Activated CD4-positive, alpha-beta T cell treated with anti-CD3 and anti-CD28 coated beads, Interleukin-2, amount 50 U/mL, for 16 hours (primary cell): ENCODE results near the gene GABBR2.
A peak's percentile ranks its signal among the peaks of the same experiment; 100 is the strongest.
"Not testable (repeated sequence)": the region's sequence is repeated elsewhere in the genome, so short reads cannot be mapped to it uniquely, and the experiment has no call there.

Experiments used
- DNase-seq: peaks from one replicate; pipeline ENCODE4 v3.0.0-alpha.2; 2020

The GABBR2 gene

DNA sequence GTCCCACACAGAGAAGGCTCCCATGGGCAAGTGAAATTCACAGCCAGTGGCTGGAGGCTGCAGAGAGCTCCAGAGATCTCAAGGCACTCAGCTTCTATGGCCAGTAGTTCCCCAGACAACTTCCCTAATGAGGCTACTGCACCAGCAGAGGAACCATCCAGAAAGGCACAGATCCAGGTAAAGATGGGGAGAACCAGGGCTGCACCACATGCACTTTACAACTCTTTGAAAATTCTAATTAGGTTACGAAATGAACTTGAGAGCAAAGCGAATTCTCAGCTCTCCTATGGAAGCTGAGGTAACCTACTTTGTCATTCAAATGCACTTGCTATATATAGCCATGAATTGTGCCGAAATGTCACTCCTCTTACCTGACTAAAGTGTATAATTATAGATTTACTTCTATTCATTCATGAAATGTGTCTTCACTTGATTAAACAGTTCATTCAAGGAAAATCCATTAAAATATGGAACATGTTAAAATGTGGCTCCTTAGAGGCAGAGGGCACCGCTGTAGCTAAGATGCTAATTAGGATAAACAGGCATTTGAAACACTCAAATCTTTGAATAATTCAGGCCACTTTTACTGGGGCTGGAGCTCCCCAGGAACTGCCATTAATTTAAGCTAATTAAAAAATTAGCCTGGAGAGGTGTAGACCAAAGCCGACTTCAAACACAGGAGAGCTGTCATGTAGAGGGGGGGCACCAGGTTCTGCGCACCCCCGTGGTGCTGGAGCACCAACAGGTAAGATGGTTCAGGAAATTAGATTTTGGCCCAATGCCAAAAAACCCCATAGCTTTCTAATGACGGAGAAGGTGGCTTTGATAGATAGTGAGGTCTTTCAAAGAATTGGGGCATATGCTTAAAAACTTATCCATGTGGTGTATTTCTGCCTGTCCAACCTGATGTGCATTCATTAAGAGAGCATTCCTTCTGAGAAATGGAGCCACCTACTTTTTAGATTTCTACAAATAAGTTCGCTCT, 204.1 kb downstream of the GABBR2 start:
- DNase-seq, result no peak

DNA sequence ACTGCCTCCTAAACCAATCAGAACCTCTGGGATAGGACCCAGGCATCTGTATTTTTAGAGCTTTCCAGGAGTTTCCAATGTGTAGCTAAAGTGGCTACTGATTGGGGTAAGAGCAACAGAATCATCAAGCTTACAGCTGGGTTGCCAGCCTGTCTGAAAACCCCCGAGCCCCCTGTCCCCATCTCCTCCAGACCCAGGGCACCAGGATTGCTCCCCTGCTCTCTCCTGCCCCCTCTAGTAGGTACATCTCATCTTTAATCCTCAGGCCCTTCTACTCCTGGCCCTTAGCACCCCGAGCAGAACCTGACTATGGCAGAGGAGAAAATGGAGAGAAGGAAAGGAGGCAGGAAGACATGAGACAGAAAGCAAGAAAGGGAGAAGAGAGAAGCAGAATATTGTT, 204.9 kb downstream of the GABBR2 start:
- no peak for DNase-seq

DNA sequence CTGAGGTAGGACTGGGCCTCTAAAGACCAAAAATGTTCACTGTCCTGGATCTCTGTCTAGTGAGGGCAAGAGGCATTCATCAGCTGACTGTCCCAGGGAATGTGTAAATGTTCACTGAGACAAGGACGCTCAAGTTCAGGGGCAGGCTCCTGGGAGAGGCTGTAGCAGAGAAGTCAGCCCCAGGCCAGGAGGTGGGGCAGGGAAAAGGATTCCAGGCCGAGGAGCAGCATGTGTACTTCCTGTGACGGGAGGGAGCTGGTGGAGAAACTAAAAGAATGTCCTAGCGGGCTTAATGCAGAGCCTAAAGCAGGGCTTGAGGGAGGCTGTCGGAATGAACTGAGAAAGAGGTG, 205.8 kb downstream of the GABBR2 start:
- no peak for DNase-seq

DNA sequence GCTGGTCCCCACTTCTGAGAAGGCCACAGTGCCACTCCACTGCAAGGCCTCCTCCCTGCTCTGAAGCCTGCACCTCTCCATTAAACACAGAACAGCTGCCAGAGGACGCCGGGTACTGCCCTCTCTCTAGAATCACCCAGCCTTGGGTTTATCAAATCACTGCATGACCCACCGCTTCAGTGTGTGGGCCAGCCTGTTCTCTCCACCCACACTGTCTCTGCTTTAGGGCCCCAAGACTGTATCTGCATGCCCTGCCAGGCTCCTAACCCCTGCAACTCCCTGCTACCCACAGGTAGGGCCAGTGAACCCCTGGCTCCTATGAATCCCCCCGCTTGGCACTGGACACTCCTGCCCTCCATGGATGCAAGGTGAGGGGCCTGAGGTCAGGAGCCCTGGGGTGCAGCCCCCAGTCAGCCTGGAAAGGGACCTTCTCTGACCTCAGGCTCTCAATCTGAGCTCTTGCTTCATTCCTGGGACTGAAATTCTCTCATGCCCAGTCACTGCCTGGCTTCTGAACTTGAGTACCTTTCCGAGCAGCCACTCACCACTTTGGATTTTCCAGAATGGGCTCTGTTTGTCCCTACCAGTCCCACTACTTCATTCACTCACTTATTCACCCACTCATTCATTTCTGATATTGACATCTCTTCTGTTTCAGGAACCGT, 206.3 kb downstream of the GABBR2 start:
- no peak for DNase-seq

DNA sequence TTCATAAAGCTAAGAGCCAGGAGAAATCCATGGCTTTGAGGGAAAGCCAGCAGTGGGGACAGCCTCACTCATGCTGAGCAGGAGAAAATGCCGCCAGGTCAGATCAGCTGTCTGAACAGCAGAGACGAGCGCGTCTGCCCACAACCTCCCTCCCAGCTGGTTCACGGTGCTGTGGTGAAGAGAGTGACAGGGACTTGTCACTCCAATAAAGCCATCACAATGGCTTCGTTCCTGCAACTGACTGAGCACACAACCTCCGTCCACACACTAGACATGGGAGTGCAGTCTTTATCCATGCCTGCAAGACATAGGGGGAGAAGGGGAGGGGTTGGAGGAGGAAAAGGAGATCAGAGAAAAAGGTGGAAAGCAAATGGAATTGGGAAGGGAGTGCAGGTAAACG, 206.9 kb downstream of the GABBR2 start:
- DNase-seq, result no peak

DNA sequence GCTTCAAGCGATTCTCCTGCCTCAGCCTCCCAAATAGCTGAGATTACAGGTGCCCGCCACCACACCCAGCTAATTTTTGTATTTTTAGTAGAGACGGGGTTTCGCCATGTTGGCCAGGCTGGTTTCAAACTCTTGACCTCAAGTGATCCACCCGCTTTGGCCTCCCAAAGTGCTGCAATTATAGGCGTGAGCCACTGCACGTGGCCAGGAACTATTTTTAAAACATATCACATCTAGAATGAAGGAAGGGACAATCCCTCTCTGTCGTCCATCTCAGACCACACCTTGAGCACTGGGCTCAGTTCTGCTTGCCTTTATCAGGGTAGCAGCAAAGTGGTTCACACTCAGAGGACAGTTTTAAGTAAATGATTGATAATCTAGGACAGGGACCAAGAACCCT, 207.5 kb downstream of the GABBR2 start:
- not testable (repeated sequence) for DNase-seq

DNA sequence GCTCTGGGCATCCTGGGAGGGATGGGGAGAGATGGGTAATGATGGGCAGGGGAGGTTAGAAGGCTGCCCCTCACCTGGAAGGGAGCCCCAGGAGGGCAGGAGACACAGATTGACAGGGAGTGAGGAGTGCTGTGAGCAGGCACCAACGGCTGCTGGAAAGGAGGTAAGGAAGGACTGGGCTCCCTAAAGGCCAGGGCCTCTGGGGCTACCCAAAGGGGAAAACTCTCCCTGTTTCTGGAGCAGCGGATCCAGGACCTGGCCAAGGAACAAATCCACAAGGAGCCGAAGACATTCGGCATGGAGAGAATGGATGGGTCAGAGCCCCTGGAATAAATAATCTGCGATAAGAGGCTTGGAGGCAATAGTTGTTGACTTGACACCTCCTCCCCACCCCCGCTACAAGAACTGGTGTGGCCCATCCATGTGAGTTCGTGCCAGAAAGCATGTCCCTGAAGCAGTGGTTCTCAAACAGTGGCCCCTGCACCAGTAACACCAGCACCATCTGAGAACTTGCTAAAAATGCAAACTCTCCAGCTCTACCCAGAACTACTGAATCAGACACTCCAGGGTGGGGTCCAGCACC, 208.3 kb downstream of the GABBR2 start:
- no peak for DNase-seq

DNA sequence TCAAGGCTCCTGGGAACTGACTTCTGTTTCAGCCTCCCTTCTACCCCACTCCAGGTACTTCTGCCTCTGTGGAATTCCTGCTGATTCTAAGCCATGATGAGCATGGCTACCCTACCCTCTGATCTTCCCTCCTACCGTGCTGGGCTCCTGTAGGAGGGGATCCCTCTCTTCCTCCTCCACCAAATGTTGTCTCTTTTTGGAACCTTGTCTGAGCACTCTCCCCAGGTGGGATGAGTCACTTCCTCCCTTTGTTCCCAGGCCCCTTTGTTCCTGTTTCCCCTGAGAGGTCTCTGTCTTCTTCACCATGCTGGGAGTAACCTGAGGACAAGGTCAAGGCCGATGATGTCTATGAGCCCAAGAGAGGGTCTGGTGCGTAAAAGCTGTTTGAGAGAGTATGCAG, 213.2 kb downstream of the GABBR2 start:
- no peak for DNase-seq

DNA sequence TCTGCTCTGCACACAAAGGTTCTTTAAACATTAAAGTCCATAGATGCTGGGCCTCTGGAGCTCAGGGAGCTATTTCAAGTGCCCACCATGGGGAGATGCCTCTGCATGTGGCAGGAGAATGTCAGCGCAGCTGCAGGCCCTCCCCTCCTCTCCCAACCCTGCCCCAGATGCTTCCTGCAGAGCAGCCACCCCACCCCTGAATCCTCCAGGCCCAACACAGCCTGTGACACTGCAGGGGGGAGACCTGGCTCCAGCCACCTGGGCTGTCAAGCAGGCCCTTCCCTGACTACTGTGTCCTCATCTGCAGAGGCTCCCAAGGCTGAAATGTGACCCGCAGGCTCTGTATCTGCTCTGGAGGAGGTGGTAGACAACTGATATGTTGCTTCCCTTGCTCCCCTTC, 213.9 kb downstream of the GABBR2 start:
- DNase-seq, result no peak

DNA sequence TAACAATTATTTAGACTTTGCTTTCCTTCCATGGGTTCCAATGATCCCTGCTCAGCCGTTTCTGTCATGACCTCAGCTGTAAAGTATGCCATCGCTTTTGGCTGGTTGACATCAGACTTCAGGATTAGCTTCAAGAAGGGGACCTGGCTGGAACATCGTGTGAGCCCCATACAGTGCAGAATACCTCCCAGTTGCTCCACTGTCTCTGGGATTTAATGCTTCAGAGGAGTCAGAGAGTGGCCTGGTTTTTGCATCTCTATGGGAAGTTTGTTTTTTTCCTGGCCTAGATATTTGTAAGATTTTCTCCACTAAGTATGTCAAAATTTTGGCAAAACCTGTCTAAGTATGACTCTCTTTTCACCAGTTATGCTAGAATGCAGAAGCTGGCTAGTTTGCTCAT, 216.9 kb downstream of the GABBR2 start:
- DNase-seq, result no peak

DNA sequence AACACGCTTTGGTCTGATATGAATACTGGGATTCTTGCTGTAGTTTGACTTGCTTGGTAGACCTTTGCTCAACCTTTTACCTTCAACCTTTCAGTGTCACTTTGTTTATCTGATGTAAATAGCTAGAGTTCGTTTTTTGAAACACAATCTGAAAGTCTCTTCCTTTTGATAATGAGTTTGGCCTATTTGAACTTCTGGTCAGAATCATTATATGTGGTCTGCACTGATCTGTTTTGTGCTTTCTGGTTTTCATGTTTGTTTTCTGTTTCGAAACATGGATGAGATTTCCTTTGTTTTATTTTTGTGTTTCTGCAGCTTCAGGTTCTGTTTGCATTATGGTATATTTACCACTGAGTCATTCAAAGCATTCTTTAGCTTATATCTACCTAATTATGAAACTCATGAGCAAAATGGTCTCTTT, 217.5 kb downstream of the GABBR2 start:
- peak; percentile 32 for DNase-seq

DNA sequence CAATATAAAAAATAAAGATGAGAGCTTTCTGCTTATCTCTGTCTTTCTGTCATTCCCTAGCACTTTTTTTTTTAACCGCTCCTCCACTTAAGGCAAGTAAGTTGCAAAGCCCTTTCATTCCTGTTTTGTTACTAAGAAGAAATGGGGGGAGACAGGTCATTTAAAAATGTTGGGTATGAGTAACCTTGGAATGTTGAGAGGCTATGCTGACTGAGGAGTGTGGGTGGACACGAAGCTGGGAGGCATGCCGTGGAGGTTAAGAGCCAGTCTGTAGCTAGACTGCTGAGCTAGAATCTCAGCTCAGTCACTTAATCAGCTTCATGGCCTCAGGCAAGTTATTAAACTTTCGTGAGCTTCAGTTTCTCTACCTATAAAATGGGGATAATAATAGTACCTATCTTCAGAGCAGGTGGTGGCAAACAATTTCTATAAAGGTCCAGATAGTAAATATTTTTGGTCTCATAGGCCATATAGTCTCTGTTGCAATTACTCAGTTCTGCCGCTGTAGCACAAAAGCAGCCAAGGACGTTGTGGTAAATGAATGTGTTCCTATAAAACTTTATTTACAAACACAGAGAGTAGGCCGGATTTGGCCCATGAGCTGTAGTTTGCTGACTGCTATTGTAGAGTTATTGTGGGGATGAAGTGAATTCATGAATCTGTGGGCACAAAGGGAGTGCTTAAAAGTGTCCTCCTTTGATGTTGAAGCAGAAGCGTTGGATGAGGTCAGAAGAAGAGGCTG, 220.0 kb downstream of the GABBR2 start:
- DNase-seq, result no peak

DNA sequence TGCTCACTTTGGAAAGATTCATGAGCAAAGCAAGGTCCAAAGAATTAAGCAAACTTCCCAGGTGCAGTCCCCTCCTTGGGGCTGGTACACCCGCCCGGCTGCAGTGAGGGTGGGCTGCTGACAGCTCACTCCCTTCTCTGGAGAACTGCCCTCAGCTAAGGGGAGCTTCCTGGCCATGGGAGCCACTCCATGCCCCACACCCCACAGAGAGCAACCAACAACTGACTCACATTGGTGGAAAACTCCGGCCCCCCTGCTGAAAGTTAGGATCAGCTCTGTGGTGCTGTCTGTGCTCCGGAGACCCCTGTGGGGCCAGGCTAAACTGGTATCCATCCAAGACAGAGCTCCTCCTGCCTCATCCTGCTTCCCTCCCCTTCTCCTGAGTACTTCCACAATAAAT, 223.0 kb downstream of the GABBR2 start:
- DNase-seq, result no peak

DNA sequence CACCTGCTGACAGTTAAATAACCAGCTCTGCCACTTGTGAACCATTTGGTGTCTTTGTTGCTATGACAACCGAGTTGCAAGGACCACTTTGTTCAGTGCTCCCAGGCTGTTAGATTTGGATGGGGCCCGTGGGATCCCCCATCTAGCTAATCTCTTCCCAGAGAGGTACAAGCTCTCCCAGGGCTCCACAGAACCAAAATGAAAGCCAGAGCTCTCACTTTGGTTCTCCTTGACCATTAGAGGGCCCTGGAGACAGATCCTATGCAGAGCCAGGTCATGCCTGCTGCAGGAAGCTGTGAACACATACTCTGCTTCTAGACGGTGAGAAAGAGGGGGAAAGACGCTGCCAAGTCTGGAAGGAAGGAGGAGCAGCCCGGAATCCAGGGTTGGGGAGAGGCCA, 224.6 kb downstream of the GABBR2 start:
- no peak for DNase-seq

DNA sequence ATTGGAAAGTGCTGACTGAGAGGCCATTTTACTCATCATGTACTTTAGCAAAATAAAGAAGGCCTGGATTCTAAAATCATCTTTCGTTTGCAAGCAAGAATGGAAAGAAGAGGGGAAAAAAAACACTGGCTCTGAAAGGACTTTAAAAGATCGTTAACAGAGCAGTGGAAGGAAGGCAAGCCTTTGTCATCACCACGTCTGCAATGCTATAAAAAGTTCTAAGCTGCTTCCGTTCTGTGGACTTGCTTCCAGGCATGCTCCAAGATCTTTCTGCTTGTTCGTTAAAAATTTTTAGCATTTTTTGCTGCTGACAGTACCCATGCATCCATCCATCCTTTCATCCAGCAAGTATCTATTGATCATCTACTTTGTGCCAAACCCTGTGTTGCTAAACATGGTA, 226.5 kb downstream of the GABBR2 start:
- DNase-seq, result no peak

DNA sequence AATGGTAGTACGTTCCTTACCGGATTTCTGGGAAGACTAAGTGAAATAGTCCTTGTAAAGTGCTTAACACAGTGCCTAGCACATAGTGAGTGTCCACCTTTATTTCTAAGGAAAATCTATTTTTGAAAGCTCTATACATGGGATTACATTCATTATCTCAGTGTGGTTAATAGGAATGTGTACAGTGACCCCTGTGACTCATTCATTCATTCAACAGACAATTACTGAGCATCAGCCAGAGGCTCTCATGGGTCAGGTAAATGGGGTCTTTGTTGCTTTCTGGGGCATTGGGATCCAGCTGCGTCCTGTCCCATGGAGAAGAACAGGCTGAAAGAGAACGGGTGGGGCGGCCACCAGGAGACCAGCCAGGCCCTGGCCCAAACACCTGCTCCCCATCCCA, 227.1 kb downstream of the GABBR2 start:
- no peak for DNase-seq

DNA sequence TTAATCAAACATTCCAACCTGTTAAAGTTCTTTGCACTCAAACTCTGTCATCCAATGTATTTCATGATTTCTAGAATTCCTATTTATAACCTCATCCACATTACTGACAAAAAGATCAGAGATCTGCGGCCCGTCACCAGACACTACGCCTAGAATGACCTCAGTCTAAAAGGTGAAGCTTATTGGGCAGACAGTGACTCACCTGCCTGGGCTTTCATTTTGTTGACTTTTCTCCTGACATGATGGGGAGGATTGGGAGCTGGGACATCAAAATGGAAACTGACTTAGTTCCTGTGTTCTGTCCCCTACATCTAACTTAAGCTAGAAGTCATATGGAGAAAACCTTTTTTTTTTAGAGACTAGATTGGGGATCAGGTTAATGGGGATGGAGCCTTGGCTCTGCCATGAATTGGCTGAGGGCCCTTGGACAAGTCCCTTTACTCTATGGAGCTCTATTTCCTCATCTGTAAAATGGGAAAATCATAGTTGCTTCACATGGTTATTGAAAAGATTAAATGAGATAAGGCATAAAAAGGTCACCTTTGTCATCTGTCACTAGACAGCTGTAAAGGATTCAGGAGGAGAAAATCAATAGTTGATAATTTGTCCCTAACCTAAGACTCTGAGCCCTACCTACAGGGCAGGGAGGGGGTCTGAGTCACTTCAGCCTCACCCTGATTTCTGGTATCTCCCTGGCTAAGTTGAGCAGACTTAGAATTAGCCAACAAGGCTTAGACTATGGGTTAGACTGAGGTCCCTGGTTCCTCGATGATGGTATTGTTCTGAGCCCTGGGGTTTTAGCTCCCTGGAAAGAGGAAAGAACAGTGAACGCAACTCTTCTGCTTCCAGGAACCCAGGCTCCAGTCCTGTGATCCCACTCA, 228.5 kb downstream of the GABBR2 start:
- DNase-seq, result no peak

DNA sequence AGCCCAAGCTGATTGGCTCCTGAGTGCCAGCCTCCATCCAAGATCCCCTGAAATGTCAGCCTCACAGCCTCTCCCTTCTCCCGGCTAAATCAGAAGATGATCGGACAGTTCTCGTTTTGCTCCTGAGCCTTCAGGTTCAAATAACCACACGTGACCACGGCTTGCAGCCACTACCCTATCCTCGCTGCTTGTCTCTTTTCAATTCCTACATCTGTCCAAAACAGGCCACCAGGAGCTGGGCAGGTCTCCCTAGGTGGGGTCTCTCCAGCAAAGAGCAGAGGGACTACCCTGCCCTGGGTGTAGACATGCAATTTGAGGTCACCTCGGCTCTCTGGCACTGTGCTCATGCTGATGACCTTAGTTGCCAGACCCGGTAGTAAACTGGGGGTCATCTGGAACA, 229.3 kb downstream of the GABBR2 start:
- DNase-seq, result no peak

DNA sequence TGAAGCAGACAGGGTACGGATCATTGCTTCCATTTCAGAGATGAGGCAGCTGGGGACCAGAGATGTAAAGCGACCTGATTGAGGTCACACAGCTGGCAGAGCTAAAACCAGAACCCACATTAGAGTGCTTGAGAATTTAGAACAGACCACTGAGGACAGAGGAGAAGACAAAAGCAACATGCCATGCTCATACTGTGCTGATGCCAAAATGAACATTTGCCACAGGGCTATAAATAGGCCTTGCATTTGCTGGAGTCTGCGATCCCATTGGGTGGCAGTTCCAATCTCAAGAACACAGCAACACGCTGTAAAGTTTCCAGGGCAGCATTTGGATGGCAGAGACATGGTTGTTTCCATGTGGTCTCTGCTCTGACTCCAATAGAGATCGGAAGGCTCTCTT, 230.9 kb downstream of the GABBR2 start:
- DNase-seq, result no peak

DNA sequence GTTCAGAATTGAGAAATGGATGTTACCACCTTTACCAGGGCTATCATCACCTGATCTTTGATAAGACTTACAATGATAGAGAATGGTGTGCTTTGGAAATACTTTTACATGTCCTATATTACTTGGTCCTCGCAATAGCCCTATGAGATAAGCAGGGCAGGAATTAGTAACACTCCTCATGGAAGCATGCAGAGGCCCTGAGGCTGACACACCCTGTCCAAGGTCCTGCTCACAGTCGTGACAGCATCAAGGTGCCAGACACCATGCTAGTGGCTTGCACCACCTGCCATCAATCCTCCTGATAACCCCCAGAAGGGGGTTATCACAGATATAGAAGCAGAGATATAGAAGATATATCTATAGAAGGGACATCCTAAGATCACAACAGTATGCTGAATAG, 236.5 kb downstream of the GABBR2 start:
- DNase-seq, result no peak

DNA sequence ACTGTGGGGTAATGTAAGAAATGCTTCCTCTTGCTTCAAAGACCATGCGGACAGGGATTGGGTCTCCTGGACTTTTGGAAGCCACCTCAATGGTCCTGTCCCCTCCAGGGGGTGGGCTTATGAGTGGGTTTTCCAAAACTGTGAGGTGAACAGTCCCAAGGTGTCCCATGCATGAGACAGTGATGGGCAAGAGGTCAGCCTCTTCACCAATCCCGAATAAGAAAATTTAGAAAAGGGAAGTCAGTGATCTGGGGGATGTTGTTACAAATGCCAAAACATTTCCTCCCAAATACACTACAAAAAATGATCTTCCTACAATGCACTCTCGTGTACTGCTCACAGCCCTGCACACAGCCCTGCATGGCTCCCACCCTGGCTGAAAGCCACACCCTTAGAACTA, 237.6 kb downstream of the GABBR2 start:
- DNase-seq, result no peak

DNA sequence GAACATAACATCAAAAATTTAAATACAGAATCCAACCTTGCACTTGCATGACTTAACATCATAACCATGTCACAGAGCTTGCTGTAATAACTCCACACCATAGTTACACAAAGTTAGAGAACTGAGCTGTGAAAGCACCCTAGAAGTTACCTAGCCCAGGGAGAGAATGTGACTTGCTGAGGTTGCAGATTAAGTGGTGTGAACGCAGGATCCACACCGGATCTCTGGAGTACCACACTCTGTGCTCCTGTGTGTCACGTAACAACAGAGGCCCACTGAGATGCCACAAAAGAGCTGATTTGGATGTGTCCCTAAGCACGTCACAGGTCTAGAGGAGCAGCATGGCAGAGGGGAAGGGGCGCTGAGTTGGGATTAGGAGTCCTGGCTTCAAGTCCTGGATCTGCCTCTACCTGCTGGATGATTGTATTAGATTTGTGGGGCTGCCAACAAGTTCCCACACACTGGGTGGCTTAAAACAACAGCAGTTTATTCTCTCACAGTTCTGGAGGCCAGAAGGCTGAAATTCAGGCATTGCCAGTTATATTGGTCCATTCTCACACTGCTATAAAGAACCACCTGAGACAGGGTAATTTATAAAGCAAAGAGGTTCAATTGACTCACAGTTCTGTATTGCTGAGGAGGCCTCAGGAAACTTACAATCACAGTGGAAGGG, 240.0 kb downstream of the GABBR2 start:
- no peak for DNase-seq
